GM18951 (cell line): ENCODE data around the gene TENM4.

Source experiments
- POLR2A ChIP-seq: IDR thresholded peaks from 4 replicates; pipeline ENCODE4 v1.6.1; 2011; ENCODE audit warnings: mild to moderate bottlenecking; ENCODE audit not compliant: insufficient read length, insufficient read depth; ENCODE audit errors: extremely low read depth
- in situ Hi-C: fragments of 300-500 bp; cut with MboI; formaldehyde crosslinking; loops from one replicate; pipeline ENCODE4 v1.12.0; 2022; ENCODE audit warnings: low sequenced_read_pairs, mixed read lengths, inconsistent platforms; ENCODE audit not compliant: unreplicated experiment

Gene TENM4

DNA sequence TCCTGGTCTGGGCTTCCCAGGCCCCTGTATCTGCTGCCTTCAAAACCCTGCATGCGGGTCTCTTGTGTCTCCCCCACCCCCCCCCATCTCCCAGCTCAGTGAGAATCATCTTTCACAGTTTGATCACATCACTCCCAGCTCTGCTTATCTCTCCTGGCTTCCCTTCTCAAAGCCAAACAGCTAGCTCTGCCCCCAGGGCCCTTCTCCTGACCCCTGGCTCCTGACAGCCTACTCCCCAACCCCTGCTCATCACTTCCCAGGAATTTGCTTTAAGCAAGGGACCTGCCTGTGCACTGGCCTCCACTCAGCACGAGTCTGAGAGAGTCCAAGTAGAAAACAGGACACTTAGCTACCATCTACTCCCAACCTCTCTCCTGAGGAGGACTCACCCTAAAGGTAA lies 342.7 kb downstream of the TENM4 start:
- in situ Hi-C loops: no loop called here
- no peak for TF ChIP-seq POLR2A

DNA sequence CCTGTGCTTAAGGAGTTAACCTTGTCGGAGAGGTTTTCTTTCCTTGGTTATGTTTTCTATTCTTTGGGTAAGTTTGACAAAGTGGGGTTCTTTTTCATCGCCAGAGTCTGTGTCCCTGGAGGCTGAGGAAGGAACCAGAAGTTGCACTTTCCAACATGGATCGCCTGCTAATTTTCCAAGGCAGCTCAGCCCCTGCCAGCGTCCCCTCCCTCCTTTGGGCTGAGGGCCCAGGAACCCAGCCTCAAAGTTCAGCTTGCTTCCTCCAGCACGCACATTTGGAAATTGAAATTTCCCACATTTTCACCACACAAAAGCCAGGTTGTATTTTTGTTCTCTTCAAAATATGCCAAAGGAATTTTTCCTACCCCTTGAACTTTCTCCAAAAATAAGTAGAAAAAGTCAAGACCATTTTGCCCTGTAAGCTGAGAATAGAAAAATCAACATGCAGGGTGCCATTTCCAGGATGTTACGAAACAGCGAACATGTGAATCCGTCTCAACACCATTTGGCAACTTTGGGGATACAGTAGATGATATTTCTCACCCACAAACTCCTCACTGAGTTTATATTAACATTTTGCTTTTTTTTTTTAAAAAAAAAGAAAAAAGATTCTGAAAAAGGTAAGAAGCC lies 343.5 kb downstream of the TENM4 start:
- no peak for TF ChIP-seq POLR2A

DNA sequence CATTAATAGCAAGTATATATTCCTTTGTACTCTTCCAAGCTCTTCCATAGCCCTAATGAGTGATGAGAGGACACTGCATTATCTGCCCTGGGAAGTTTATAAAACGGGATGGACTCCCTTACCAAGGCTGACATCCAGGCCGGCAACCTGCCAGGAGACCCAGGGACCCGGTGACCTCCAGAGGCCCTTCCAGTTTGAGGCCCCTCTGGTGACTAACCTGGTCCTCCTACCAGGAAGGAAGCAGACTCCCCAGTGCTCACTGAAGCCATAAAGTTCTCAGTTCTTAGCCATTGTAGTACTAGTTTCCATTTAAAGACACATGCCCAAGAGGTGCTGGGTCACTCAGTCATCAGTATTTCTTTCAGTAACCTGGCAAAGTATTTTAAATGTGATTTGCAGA lies 345.4 kb downstream of the TENM4 start:
- no peak for TF ChIP-seq POLR2A

More for the DNA sequence above, 343.5 kb downstream of the TENM4 start:
- in situ Hi-C loops: no loop called here

DNA sequence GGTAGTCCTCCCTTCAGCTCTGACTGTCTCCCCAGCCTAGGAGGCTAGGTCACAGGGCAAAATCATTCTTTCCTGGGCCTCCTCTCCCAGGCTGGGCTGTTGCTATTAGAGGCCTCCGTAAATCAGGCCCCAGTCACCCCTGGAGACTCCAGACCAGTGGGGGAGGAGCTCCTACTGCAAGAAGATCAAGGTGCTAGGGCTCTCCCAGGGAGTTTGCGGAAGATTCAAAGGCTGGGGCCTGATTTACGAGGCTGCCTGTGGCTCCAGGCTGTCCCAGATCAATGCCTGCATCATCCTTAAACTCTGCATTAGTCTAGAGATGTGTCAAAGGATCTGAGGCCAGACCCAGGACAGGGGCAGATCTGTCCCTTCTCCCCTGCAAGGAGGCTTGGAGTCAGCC lies 346.2 kb downstream of the TENM4 start:
- in situ Hi-C loops: no loop called here

More for the DNA sequence above, 345.4 kb downstream of the TENM4 start:
- in situ Hi-C loops: no loop called here

DNA sequence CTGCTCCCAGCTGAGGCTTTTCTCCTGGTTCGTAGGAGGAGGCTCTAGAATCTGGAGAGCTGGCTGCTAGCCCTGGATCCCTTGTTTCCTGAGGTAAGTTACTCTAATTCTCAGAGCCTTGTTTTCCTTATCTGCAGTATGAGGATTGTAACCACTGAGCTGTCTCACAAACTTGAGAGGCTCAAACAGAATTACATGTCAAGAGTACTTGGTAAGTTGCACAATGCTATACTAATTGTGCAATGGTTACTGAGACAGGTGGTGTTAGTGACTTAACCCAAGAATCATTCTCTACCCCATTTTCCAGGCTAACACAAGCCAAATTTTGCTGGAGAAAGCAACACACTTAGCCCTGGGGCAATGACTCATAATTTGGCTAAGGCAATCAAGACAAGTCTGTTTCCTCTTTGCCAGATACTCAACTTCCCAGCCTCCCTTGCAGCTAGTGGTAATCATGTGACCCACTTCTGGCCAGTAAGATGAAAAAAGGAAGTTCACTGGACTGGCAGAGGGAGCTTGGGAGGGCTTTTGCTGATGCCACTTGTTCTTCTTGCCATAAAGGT lies 348.0 kb downstream of the TENM4 start:
- TF ChIP-seq POLR2A: no peak
- in situ Hi-C loops: no loop called here

More for the DNA sequence above, 346.2 kb downstream of the TENM4 start:
- no peak for TF ChIP-seq POLR2A

DNA sequence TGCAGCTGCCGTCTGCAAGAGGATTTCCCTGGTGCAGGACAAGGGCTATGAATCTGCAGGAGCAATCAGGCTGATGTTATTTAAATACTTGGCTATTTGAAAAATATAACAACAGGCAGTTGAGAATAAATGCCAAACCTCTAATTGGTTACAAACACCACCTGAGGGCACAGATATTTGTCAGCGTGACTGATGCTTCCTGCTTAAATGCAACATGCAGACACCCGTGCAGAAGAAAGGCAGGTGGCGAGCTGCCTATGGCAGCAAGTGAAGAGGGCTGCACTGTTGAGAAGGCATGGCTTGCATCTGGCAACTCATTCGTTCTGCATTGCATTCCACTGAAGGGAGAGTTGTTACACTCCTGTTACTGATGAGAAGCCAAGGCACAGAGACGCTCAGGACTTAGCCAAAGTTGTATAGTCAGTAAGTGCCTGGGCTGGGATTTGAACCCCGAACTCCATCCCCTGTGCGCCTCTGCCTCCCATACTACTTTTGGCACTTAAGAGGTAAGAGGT lies 350.6 kb downstream of the TENM4 start:
- TF ChIP-seq POLR2A: no peak
- in situ Hi-C loops: no loop called here

DNA sequence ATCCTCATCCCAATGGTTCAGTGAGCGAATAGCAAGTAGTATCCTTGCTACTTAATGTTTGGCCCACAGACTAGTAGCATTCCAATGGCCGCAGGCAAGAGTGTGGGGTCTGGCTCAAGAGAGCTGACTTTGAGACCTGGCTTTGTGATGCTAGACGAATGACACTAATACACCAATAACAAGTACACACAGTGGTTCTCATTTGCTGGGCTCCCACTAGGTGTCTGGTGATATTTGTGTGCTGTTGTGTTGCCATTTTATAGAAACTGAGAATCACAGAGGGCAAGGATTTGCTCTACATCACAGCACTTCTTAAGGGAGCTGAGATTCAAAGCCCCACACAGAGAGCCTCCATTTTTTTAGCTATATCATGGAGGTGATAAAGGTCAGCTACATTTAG lies 351.2 kb downstream of the TENM4 start:
- TF ChIP-seq POLR2A: no peak
- in situ Hi-C loops: no loop called here

DNA sequence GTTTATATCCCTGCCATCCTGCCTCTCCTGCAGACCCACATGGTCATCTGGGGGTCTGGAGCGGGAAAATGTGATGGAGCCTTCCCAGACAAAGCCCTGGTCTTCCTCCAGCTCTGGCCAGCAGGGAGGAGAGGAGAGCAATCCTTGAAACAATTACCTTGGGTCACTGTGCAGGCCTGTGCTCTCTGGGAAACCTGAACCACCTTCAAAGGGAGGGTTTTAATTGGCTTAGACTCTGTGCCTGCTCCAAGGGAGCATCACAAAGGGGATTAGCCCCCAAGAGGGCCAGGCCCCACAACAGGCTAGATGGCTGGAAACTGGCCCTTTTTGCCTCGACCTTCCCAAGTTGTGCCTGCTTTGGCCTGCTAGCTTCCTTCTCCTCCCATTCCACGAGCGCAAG lies 351.9 kb downstream of the TENM4 start:
- in situ Hi-C loops: no loop called here

DNA sequence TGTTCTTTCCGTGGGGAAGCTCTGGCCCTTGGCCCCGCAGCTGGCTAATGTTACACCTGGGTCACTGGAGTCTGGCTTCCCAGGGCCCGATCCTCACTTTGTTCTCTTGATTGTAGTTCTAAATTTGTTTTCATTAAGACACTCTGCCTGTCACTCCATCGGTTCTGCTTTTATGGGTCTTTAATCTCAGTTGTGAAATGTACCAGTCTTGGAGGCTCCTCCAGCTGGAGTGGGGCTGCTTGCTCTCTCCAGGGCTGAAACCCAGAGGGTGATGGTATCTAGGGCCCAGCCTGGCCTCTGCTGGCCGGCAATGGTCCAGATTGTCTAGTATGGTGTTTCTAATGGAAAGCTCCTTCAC lies 352.9 kb downstream of the TENM4 start:
- in situ Hi-C loops: no loop called here
- no peak for TF ChIP-seq POLR2A

More for the DNA sequence above, 351.9 kb downstream of the TENM4 start:
- TF ChIP-seq POLR2A: no peak

DNA sequence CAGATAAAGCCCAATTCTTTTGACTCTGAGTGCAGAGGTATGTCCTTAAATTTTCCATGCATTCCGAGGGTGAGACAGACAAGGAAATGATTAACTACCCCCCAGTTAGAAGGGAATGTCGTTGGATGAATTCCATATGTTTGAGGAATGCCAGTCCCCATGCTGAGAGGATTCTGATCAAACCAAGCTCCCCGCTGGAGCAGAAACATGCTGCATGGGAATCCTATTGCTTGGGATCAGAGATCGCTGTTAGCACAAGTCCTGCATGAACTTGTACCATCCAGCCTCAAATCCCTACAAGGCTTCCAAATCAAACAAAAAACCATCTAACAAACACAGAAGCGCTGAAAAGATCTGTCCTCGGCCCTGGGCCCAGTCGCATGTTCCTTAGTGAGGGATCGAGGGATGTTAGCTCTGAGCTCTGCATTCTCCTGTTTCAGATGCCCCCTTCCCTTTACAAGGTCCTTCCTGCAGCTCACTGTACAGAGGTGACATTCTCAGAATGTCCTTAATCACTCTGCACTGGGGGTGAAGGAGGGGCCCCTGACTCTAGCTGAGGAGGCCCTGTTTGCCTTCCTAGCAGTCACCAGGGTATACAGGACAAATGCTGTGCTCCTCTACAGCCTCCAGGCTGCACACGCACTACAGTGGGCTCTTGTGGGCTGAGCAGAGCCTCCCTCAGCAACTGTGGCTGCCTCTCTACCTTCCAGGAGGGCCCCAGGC lies 353.4 kb downstream of the TENM4 start:
- no peak for TF ChIP-seq POLR2A
- in situ Hi-C loops: no loop called here

DNA sequence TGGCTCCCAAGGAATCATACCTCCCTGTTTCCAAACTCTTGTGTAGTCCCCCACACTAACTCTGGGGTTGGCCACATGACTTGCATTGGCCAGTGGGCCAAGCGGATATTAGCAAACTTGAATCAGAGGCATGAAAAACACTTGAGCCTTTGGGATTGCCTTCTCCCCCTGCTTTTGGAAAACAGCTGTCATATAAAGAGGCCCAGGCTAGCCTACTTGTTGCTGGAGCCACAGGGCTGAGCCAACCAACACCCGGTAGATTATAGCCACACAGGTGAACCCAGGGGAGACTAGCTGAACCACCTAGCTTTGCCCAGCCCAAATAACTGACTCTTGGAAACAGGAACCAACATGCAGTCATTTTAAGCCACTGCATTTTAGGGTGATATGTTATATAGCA lies 354.8 kb downstream of the TENM4 start:
- in situ Hi-C loops: no loop called here

DNA sequence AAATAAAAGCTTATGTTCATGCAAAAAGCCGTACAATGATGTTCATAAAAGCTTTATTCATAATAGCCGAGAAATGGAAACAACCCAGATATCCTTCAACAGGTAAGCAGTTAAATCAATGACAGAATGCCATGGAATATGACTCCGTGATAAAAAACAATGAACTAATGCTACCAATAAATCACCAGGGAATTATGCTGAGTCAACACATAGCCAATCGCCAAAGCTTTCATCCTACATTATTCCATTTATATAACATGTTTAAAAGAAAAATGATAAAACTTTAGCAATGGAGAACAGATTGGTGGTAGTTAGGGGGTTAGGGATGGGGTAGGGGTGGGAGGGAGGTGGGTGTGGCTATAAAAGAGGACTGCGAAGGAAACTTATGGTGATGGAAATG lies 356.4 kb downstream of the TENM4 start:
- in situ Hi-C loops: no loop called here
- TF ChIP-seq POLR2A: no peak

More for the DNA sequence above, 354.8 kb downstream of the TENM4 start:
- no peak for TF ChIP-seq POLR2A

DNA sequence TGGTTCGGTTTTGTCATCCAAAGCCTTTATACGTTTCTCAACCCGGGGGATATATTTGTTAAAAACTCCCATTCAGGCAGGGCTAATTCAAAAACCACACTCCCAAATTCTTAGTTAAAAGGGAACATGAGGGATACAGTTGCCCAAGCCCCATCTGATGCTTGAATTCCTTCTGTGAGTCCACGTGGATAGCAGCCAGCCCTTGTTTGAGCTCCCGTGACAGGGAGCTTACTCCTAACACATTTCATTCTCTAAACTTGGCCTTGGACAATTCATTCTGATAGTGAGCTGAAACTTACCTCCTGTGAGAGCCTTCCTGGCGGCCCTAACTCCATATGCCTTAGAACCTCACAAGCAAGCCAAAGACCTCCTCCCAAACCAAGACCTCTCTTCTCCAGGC lies 357.5 kb downstream of the TENM4 start:
- no peak for TF ChIP-seq POLR2A
- in situ Hi-C loops: no loop called here

DNA sequence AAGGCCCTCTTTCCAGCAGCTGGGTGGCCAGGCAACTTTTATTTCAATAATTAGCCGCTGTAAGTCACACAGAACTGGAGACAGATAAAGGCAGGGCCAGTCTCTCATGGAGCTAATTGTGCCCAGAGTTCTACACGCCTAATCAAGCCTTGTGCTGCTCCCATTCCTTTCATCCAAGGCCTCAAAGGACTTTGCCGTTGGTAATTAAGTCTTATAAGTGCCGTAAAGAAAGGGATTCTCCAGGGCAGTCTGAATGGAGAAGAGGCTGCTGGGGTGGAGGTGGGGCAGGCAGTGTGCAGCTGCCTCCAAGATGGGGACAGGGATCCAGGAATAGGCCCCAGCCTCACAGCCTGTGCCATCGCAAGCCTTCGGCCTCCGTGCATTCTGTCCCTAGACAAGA lies 357.9 kb downstream of the TENM4 start:
- in situ Hi-C loops: no loop called here
- TF ChIP-seq POLR2A: no peak
